ENCODE data around the gene NXPE3. TPM values are rescaled to one million over a fixed set of nuclear protein-coding genes. Genes with fewer than 3 reads are reported as not detected.

NXPE3 gene
- total RNA-seq, 2 donors from 2014 or later = 17.3 to 21.4 TPM

GRCh38 chr3:101784855-101785613, 6.0 kb downstream of the NXPE3 start:
- peak overlapping the region; percentile 81 to 84 for H3K27ac Mint-ChIP-seq
- no peaks in the 10 kb centered on the region for H3K9me3 Mint-ChIP-seq
- peak; percentile 51 to 53 for ATAC-seq
- no peak for DNase-seq (ENCODE audit: low spot score in 2 of 2)
- peaks cover 47 to 55% of the 10 kb centered on the region in 2 donors for H3K36me3 Mint-ChIP-seq

- no peak overlapping the region for H3K27ac Mint-ChIP-seq
- H3K36me3 Mint-ChIP-seq = peaks cover 49 to 84% of the 10 kb centered on the region in 2 donors
- DNase-seq (ENCODE audit: low spot score in 2 of 2) (no peak), ATAC-seq (no peak)
- H3K9me3 Mint-ChIP-seq = peaks cover 0 to 12% of the 10 kb centered on the region in 2 donors
These were observed 12.8 kb downstream of the NXPE3 start for GRCh38 chr3:101791778-101792177.

- peak in 1 of 2 donors; percentile 45 for ATAC-seq
- Mint-ChIP-seq H3K9me3 (peaks cover 0 to 12% of the 10 kb centered on the region in 2 donors), H3K27ac (no peak overlapping the region), H3K36me3 (peaks cover 32 to 64% of the 10 kb centered on the region in 2 donors)
- no peak for DNase-seq (ENCODE audit: low spot score in 2 of 2)
These were observed 17.2 kb downstream of the NXPE3 start for GRCh38 chr3:101796077-101796680.

GRCh38 chr3:101801174-101801573, 22.2 kb downstream of the NXPE3 start:
- Mint-ChIP-seq H3K27ac (peak overlapping the region in 1 of 2 donors; percentile 0), H3K36me3 (peaks cover 6 to 36% of the 10 kb centered on the region in 2 donors), H3K9me3 (no peaks in the 10 kb centered on the region)
- DNase-seq (ENCODE audit: low spot score in 2 of 2) = no peak
- ATAC-seq = no peak

GRCh38 chr3:101802179-101802578, 23.2 kb downstream of the NXPE3 start:
- Mint-ChIP-seq H3K9me3 (no peaks in the 10 kb centered on the region), H3K27ac (peak overlapping the region in 1 of 2 donors; percentile 23), H3K36me3 (peaks cover 0 to 29% of the 10 kb centered on the region in 2 donors)
- ATAC-seq (no peak), DNase-seq (ENCODE audit: low spot score in 2 of 2) (no peak)

- ATAC-seq (peak; percentile 98), DNase-seq (ENCODE audit: low spot score in 2 of 2) (peak in 1 of 2 donors; percentile 54)
- H3K9me3 Mint-ChIP-seq = no peaks in the 10 kb centered on the region
- peaks cover 0 to 25% of the 10 kb centered on the region in 2 donors for H3K36me3 Mint-ChIP-seq
- peak overlapping the region in 1 of 2 donors; percentile 23 for H3K27ac Mint-ChIP-seq
These were observed 24.3 kb downstream of the NXPE3 start for GRCh38 chr3:101803173-101803782.

- H3K27ac Mint-ChIP-seq = no peak overlapping the region
- ATAC-seq (no peak), DNase-seq (ENCODE audit: low spot score in 2 of 2) (no peak)
- H3K36me3 Mint-ChIP-seq = peaks cover 0 to 25% of the 10 kb centered on the region in 2 donors
- no peaks in the 10 kb centered on the region for H3K9me3 Mint-ChIP-seq
These were observed 24.9 kb downstream of the NXPE3 start for GRCh38 chr3:101803939-101804338.

GRCh38 chr3:101806491-101806890, 27.5 kb downstream of the NXPE3 start:
- no peaks in the 10 kb centered on the region for H3K9me3 Mint-ChIP-seq
- no peak for DNase-seq (ENCODE audit: low spot score in 2 of 2)
- H3K36me3 Mint-ChIP-seq = peaks cover 0 to 24% of the 10 kb centered on the region in 2 donors
- ATAC-seq = no peak
- H3K27ac Mint-ChIP-seq = no peak overlapping the region

GRCh38 chr3:101807888-101808287, 28.9 kb downstream of the NXPE3 start:
- Mint-ChIP-seq H3K27ac (peak overlapping the region in 1 of 2 donors; percentile 4), H3K36me3 (peaks cover 0 to 24% of the 10 kb centered on the region in 2 donors), H3K9me3 (no peaks in the 10 kb centered on the region)
- DNase-seq (ENCODE audit: low spot score in 2 of 2) (no peak), ATAC-seq (peak in 1 of 2 donors; percentile 39)

- H3K9me3 Mint-ChIP-seq = no peaks in the 10 kb centered on the region
- peak in 1 of 2 donors; percentile 64 for ATAC-seq
- peak in 1 of 2 donors; percentile 35 for DNase-seq (ENCODE audit: low spot score in 2 of 2)
- H3K36me3 Mint-ChIP-seq = peaks cover 0 to 9% of the 10 kb centered on the region in 2 donors
- peak overlapping the region in 1 of 2 donors; percentile 9 for H3K27ac Mint-ChIP-seq
These were observed 30.4 kb downstream of the NXPE3 start for GRCh38 chr3:101809178-101810021.

- no peak for ATAC-seq
- Mint-ChIP-seq H3K27ac (no peak overlapping the region), H3K9me3 (no peaks in the 10 kb centered on the region), H3K36me3 (peaks cover 0 to 7% of the 10 kb centered on the region in 2 donors)
- DNase-seq (ENCODE audit: low spot score in 2 of 2) = no peak
These were observed 31.0 kb downstream of the NXPE3 start for GRCh38 chr3:101810022-101810418.

GRCh38 chr3:101811875-101812274, 32.9 kb downstream of the NXPE3 start:
- ATAC-seq (peak; percentile 60 to 81), DNase-seq (ENCODE audit: low spot score in 2 of 2) (no peak)
- Mint-ChIP-seq H3K36me3 (peaks cover 0 to 20% of the 10 kb centered on the region in 2 donors), H3K27ac (peak overlapping the region in 1 of 2 donors; percentile 84), H3K9me3 (no peaks in the 10 kb centered on the region)

- no peak for ATAC-seq
- no peak for DNase-seq (ENCODE audit: low spot score in 2 of 2)
- Mint-ChIP-seq H3K36me3 (peaks cover 0 to 28% of the 10 kb centered on the region in 2 donors), H3K27ac (no peak overlapping the region), H3K9me3 (no peaks in the 10 kb centered on the region)
These were observed 33.9 kb downstream of the NXPE3 start for GRCh38 chr3:101812895-101813294.

- Mint-ChIP-seq H3K27ac (no peak overlapping the region), H3K9me3 (no peaks in the 10 kb centered on the region), H3K36me3 (peaks cover 0 to 29% of the 10 kb centered on the region in 2 donors)
- no peak for DNase-seq (ENCODE audit: low spot score in 2 of 2)
- no peak for ATAC-seq
These were observed 34.9 kb downstream of the NXPE3 start for GRCh38 chr3:101813817-101814440.

GRCh38 chr3:101814835-101815234, 35.8 kb downstream of the NXPE3 start:
- no peaks in the 10 kb centered on the region for H3K9me3 Mint-ChIP-seq
- peak; percentile 44 to 48 for ATAC-seq
- peaks cover 0 to 33% of the 10 kb centered on the region in 2 donors for H3K36me3 Mint-ChIP-seq
- no peak for DNase-seq (ENCODE audit: low spot score in 2 of 2)
- peak overlapping the region in 1 of 2 donors; percentile 22 for H3K27ac Mint-ChIP-seq

All from activated naive CD4-positive, alpha-beta T cell treated with anti-CD3 and anti-CD28 coated beads, Interleukin-2, amount 50 U/mL, for 72 hours (primary cell).